Measurements from ENCODE around the gene DRC7. TPM values are rescaled to one million over a fixed set of nuclear protein-coding genes. Genes with fewer than 3 reads are reported as not detected.

The DRC7 gene
- polyA plus RNA-seq, 1 of the 3 experiments (the other 2 are of a cell fraction) = 0.58 TPM

DNA sequence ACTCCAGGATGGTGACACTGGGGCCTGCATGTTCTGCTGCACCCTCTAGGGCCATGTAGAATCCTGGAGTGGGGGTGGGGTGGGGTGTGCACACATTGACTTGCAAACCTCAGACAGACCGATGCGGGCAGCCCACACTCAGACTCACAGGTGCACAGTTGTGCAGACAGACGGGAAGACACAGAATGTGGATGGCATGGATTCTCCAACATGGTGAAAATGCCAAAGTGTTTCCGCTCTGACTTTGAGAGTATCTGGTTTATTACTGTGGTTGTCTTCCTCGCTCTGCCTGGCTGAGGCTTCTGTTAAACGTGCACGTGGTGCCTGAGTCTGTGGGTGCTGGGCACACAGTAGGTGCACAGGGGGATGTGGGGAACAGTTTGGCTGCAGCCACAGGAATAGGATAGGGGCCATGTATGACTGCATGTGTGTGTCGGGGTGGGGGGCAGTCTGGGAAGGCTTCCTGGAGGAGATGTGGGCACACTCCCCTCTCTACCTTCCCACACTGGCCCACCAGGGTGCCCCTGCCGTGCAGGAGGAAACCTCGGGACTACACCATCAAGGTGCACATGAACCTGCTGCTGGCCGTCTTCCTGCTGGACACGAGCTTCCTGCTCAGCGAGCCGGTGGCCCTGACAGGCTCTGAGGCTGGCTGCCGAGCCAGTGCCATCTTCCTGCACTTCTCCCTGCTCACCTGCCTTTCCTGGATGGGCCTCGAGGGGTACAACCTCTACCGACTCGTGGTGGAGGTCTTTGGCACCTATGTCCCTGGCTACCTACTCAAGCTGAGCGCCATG lies 35.5 kb upstream of the DRC7 start (continued):
- TF ChIP-seq, protein P1, sequence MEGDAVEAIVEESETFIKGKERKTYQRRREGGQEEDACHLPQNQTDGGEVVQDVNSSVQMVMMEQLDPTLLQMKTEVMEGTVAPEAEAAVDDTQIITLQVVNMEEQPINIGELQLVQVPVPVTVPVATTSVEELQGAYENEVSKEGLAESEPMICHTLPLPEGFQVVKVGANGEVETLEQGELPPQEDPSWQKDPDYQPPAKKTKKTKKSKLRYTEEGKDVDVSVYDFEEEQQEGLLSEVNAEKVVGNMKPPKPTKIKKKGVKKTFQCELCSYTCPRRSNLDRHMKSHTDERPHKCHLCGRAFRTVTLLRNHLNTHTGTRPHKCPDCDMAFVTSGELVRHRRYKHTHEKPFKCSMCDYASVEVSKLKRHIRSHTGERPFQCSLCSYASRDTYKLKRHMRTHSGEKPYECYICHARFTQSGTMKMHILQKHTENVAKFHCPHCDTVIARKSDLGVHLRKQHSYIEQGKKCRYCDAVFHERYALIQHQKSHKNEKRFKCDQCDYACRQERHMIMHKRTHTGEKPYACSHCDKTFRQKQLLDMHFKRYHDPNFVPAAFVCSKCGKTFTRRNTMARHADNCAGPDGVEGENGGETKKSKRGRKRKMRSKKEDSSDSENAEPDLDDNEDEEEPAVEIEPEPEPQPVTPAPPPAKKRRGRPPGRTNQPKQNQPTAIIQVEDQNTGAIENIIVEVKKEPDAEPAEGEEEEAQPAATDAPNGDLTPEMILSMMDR (IDR thresholded peaks at IDR 0.05) = no peak
- TF ChIP-seq ELF1 (IDR thresholded peaks at IDR 0.05) = no peak

DNA sequence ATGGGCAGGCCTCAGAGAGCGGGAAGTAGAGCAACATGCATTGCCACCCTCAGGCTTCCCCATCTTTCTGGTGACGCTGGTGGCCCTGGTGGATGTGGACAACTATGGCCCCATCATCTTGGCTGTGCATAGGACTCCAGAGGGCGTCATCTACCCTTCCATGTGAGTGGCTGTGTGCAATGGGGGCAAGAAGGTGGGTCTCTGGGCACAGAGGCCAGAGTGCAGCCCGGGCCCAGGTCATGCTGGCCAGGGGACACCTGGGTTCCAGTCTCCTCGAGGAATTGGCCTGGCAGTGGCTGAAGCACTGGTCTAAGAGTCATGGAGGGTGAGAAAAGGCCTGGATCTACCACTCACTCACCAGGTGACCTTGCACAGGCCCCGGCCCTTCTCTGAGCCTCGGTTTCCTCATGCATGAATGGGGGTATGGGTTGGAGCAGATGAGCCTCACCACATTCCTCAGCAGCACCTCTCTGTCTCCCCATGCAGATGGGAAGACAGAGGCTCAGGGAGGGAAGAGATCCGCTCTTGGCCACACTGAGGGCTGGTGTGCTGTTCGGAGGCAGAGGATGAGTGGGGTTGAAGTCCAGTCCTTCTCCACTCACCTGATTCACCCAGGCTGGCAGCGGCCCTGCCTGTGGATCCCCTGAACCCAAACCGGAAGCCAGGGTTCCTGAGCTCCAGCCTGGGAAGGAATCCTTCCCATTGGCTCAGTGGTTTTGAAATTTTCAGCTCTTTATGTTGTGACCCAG lies 33.7 kb upstream of the DRC7 start:
- 70% methylated on average over 9 of the region's 11 CpGs for WGBS (ENCODE audit: low lambda C conversion rate)
- H3K27ac ChIP-seq (ENCODE audit: low read depth in 2 of 2, low read length in 1 of 2) = no peak overlapping the region
- H3K36me3 ChIP-seq (replicated peaks in 1 of 2; ENCODE audit: control insufficient read depth in 1 of 2, insufficient read depth in 2 of 2, low read length in 1 of 2) = no peaks in the 10 kb centered on the region
- no peaks in the 10 kb centered on the region for H3K9me3 ChIP-seq
- H3K79me2 ChIP-seq (ENCODE audit: insufficient read depth) = no peaks in the 10 kb centered on the region
- no peaks in the 10 kb centered on the region for H4K20me1 ChIP-seq (ENCODE audit: insufficient read depth)
- H3K4me2 ChIP-seq = no peak overlapping the region
- no peaks in the 10 kb centered on the region for H3K4me1 ChIP-seq (ENCODE audit: control insufficient read depth in 1 of 2, insufficient read depth in 2 of 2, low read depth in 1 of 2, low read length in 1 of 2)
- H3F3A ChIP-seq (replicated peaks; ENCODE audit: insufficient read depth) = no peaks in the 10 kb centered on the region
- DNase-seq = no peak
- TF ChIP-seq TCF12 (IDR thresholded peaks at IDR 0.05) (no peak), EP300 (IDR thresholded peaks at IDR 0.05; ENCODE audit: borderline replicate concordance in 1 of 2, low read depth in 1 of 2, low read length in 1 of 2) (no peak), POLR2AphosphoS5 (IDR thresholded peaks at IDR 0.05; ENCODE audit: low read depth, low read length) (no peak), TEAD4 (IDR thresholded peaks at IDR 0.05; ENCODE audit: borderline replicate concordance, insufficient read depth) (no peak), MEF2A (IDR thresholded peaks at IDR 0.05; ENCODE audit: borderline replicate concordance, low read depth) (no peak), EZH2phosphoT487 (IDR thresholded peaks at IDR 0.05; ENCODE audit: borderline replicate concordance, low read depth) (no peak), SMC3 (IDR thresholded peaks at IDR 0.05; ENCODE audit: low read depth, low read length) (no peak), RAD21 (IDR thresholded peaks at IDR 0.05; ENCODE audit: low read length) (no peak), CHD2 (IDR thresholded peaks at IDR 0.05; ENCODE audit: low read length, partially characterized antibody) (no peak), NRF1 (IDR thresholded peaks at IDR 0.05; ENCODE audit: low read depth, low read length) (no peak), GATA2 (CRISPR knock-in tag; IDR thresholded peaks at IDR 0.05) (no peak)
- TF ChIP-seq, protein P2, sequence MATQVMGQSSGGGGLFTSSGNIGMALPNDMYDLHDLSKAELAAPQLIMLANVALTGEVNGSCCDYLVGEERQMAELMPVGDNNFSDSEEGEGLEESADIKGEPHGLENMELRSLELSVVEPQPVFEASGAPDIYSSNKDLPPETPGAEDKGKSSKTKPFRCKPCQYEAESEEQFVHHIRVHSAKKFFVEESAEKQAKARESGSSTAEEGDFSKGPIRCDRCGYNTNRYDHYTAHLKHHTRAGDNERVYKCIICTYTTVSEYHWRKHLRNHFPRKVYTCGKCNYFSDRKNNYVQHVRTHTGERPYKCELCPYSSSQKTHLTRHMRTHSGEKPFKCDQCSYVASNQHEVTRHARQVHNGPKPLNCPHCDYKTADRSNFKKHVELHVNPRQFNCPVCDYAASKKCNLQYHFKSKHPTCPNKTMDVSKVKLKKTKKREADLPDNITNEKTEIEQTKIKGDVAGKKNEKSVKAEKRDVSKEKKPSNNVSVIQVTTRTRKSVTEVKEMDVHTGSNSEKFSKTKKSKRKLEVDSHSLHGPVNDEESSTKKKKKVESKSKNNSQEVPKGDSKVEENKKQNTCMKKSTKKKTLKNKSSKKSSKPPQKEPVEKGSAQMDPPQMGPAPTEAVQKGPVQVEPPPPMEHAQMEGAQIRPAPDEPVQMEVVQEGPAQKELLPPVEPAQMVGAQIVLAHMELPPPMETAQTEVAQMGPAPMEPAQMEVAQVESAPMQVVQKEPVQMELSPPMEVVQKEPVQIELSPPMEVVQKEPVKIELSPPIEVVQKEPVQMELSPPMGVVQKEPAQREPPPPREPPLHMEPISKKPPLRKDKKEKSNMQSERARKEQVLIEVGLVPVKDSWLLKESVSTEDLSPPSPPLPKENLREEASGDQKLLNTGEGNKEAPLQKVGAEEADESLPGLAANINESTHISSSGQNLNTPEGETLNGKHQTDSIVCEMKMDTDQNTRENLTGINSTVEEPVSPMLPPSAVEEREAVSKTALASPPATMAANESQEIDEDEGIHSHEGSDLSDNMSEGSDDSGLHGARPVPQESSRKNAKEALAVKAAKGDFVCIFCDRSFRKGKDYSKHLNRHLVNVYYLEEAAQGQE (IDR thresholded peaks at IDR 0.05; ENCODE audit: low read depth, low read length) = no peak
- no peak overlapping the region for H3K4me3 ChIP-seq (ENCODE audit: low read depth in 2 of 2, low read length in 1 of 2)
- no peaks in the 10 kb centered on the region for H3K27me3 ChIP-seq (ENCODE audit: insufficient read depth)
- POLR2A ChIA-PET = no interaction called here
- CTCF ChIA-PET = interaction anchor here (1.0 kb wide), 1 partner anchor 12 kb away, joined by 4 read pairs; no protein-coding TSS in a partner anchor
- no peak overlapping the region for H2AFZ ChIP-seq (ENCODE audit: low read depth)
- no peaks in the 10 kb centered on the region for H3K9me2 ChIP-seq
- no peak overlapping the region for H3K9ac ChIP-seq
